Esophagus muscularis mucosa (tissue), 3 donors: ENCODE measurements around the gene SAXO1.

Source experiments
- POLR2AphosphoS5 ChIP-seq, 2 donors: sonication (generic); formaldehyde crosslinking; IDR thresholded peaks; one replicate each; pipeline ENCODE4 v1.6.1; 2017; ENCODE audit warnings: antibody characterized with exemption in 2 of 2
- TF ChIP-seq, protein P1 (sequence below), 3 experiments: fragments of 200-600 bp in 2 of 3; fragments of 450-650 bp in 1 of 3; sonication (generic) in 2 of 3; IDR thresholded peaks; one replicate each; pipeline ENCODE4 v1.5.1; 2017 to 2019; ENCODE audit warnings: antibody characterized with exemption in 3 of 3, mild to moderate bottlenecking in 2 of 3, moderate library complexity in 1 of 3

- TF ChIP-seq, protein P1, sequence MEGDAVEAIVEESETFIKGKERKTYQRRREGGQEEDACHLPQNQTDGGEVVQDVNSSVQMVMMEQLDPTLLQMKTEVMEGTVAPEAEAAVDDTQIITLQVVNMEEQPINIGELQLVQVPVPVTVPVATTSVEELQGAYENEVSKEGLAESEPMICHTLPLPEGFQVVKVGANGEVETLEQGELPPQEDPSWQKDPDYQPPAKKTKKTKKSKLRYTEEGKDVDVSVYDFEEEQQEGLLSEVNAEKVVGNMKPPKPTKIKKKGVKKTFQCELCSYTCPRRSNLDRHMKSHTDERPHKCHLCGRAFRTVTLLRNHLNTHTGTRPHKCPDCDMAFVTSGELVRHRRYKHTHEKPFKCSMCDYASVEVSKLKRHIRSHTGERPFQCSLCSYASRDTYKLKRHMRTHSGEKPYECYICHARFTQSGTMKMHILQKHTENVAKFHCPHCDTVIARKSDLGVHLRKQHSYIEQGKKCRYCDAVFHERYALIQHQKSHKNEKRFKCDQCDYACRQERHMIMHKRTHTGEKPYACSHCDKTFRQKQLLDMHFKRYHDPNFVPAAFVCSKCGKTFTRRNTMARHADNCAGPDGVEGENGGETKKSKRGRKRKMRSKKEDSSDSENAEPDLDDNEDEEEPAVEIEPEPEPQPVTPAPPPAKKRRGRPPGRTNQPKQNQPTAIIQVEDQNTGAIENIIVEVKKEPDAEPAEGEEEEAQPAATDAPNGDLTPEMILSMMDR (IDR thresholded peaks at IDR 0.05), result no peak
- no peak for TF ChIP-seq POLR2AphosphoS5 (IDR thresholded peaks at IDR 0.05)
These were observed 122.1 kb downstream of the SAXO1 start for GRCh38 chr9:18910916-18911315.
